Measurements from ENCODE around the gene GAB2. TPM values are rescaled to one million over a fixed set of nuclear protein-coding genes. Genes with fewer than 3 reads are reported as not detected.

GAB2 gene
- total RNA-seq, 2 experiments from 2014 or later = 1.2 to 1.3 TPM

DNA sequence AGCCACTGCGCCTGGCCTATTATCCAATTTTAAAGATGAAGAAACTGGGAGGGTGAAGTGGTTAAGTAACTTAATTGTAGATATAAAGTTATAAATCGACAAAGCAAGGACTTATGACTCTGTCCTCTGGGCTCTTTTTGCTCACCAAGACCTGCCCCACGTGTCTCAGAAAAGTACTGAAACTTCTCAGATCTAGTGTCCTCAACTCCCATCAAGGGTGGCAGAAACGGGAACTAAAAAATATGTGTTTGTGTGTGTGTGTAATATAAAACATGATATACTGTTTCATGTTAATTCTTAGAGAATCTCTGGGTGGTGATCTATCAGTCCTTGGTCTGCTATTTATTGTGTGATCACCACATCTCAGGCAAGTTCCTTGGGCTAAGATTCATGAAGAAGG, 104.9 kb downstream of the GAB2 start:
- ChIA-PET POLR2A (no interaction called here), CTCF (ENCODE audit: unreplicated experiment) (no interaction called here)
- no peak for TF ChIP-seq EZH2phosphoT487 (IDR thresholded peaks at IDR 0.05; ENCODE audit: borderline replicate concordance, low read depth, low read length)
- TF ChIP-seq, protein P1, sequence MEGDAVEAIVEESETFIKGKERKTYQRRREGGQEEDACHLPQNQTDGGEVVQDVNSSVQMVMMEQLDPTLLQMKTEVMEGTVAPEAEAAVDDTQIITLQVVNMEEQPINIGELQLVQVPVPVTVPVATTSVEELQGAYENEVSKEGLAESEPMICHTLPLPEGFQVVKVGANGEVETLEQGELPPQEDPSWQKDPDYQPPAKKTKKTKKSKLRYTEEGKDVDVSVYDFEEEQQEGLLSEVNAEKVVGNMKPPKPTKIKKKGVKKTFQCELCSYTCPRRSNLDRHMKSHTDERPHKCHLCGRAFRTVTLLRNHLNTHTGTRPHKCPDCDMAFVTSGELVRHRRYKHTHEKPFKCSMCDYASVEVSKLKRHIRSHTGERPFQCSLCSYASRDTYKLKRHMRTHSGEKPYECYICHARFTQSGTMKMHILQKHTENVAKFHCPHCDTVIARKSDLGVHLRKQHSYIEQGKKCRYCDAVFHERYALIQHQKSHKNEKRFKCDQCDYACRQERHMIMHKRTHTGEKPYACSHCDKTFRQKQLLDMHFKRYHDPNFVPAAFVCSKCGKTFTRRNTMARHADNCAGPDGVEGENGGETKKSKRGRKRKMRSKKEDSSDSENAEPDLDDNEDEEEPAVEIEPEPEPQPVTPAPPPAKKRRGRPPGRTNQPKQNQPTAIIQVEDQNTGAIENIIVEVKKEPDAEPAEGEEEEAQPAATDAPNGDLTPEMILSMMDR (conservative IDR thresholded peaks at IDR 0.05; ENCODE audit: low read length) = no peak
- H4K20me1 ChIP-seq (ENCODE audit: insufficient read depth, low read length) = no peaks in the 10 kb centered on the region
- no peak for DNase-seq (ENCODE audit: low spot score)
- no peaks in the 10 kb centered on the region for H3K79me2 ChIP-seq (ENCODE audit: insufficient read depth, low read depth, low read length)
- no peaks in the 10 kb centered on the region for H3K9me3 ChIP-seq (ENCODE audit: low read length)
- no peaks in the 10 kb centered on the region for H3K36me3 ChIP-seq (ENCODE audit: insufficient read depth, low read length)
- no peak overlapping the region for H3K4me2 ChIP-seq (ENCODE audit: low read length)
- H3K9me2 ChIP-seq (ENCODE audit: insufficient read depth, low read length) = no peaks in the 10 kb centered on the region
- no peak overlapping the region for H3K4me3 ChIP-seq (ENCODE audit: low read depth, low read length, poor library complexity, severe bottlenecking)
- no TSS peak for BruUV-seq (replicated peaks)
- no peak overlapping the region for H3K27ac ChIP-seq (ENCODE audit: low read depth, low read length, poor library complexity, severe bottlenecking)
- H2AFZ ChIP-seq (ENCODE audit: low read length) = no peak overlapping the region
- H3K4me1 ChIP-seq (ENCODE audit: insufficient read depth, low read length, poor library complexity, severe bottlenecking) = no peaks in the 10 kb centered on the region
- intact Hi-C loops (cut with micrococcal nuclease; ENCODE audit: unreplicated experiment) = no loop called here

DNA sequence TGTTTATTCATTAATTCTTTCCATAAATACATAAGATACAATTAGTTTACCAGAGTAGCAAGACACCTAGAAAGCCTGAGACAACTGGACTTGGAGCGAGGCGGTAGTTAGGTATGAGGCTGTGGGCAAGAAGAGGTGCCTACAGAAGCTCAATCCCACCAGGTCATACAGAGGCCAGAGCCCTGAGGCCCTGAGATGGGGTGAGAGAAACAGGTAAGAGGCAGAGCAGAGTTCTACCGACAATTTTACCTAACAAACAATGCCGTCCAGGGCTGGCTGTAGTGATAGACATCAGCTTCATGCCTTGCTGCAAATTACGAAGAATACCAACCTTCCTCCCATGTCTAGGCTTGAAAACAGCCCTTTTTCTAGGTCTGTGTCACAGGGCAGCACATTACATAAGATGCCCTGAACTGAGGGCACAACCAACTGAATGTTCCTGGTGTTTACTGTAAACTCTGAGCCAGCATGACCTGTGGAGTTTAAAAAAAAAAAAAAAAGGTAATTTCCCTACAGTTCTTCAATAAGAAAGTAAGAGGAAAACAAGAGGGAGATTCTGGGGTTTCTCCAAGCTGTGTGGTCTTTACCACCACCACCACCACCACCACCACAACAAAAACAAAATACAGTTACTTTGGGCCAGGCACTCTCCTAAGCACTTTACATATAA, 105.8 kb downstream of the GAB2 start:
- Histone ChIP-seq H2AFZ (ENCODE audit: low read length) (no peak overlapping the region), H3K4me3 (ENCODE audit: low read depth, low read length, poor library complexity, severe bottlenecking) (no peak overlapping the region), H3K4me1 (ENCODE audit: insufficient read depth, low read length, poor library complexity, severe bottlenecking) (no peaks in the 10 kb centered on the region), H3K36me3 (ENCODE audit: insufficient read depth, low read length) (no peaks in the 10 kb centered on the region), H3K9me3 (ENCODE audit: low read length) (no peaks in the 10 kb centered on the region), H3K79me2 (ENCODE audit: insufficient read depth, low read depth, low read length) (no peaks in the 10 kb centered on the region), H3K9me2 (ENCODE audit: insufficient read depth, low read length) (no peaks in the 10 kb centered on the region), H3K4me2 (ENCODE audit: low read length) (no peak overlapping the region), H4K20me1 (ENCODE audit: insufficient read depth, low read length) (no peaks in the 10 kb centered on the region), H3K27ac (ENCODE audit: low read depth, low read length, poor library complexity, severe bottlenecking) (no peak overlapping the region)
- POLR2A ChIA-PET = no interaction called here
- BruUV-seq (replicated peaks) = no TSS peak
- CTCF ChIA-PET (ENCODE audit: unreplicated experiment) = no interaction called here
- intact Hi-C loops (cut with micrococcal nuclease; ENCODE audit: unreplicated experiment) = no loop called here
- TF ChIP-seq, protein P1 (conservative IDR thresholded peaks at IDR 0.05; ENCODE audit: low read length) = no peak
- TF ChIP-seq EZH2phosphoT487 (IDR thresholded peaks at IDR 0.05; ENCODE audit: borderline replicate concordance, low read depth, low read length) = no peak
- no peak for DNase-seq (ENCODE audit: low spot score)

DNA sequence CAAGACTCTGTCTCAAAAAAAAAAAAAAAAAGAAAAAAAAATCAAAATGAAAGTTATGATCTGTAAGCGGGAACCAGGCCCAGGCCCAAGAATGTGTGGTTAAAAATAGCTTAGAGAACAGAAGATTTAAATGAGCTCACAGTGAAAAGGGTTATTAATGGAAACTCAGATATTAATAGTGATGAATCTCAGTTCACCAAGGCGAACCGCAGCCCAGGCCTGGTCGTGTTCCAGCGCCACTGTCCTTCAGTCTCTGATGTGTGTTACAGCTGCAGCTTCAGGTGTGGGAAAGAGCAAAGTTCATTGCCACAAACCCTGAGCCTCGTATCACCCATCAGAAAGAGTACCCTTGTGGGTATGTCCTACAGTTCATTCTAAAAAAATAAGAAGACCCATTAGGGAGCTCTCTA, 107.1 kb downstream of the GAB2 start:
- Histone ChIP-seq H3K9me2 (ENCODE audit: insufficient read depth, low read length) (no peaks in the 10 kb centered on the region), H3K36me3 (ENCODE audit: insufficient read depth, low read length) (no peaks in the 10 kb centered on the region), H3K4me3 (ENCODE audit: low read depth, low read length, poor library complexity, severe bottlenecking) (no peak overlapping the region), H3K27ac (ENCODE audit: low read depth, low read length, poor library complexity, severe bottlenecking) (no peak overlapping the region), H3K9me3 (ENCODE audit: low read length) (no peaks in the 10 kb centered on the region), H4K20me1 (ENCODE audit: insufficient read depth, low read length) (no peaks in the 10 kb centered on the region), H2AFZ (ENCODE audit: low read length) (no peak overlapping the region), H3K79me2 (ENCODE audit: insufficient read depth, low read depth, low read length) (no peaks in the 10 kb centered on the region), H3K4me2 (ENCODE audit: low read length) (no peak overlapping the region), H3K4me1 (ENCODE audit: insufficient read depth, low read length, poor library complexity, severe bottlenecking) (no peaks in the 10 kb centered on the region)
- DNase-seq (ENCODE audit: low spot score) = no peak
- POLR2A ChIA-PET = interaction anchor here (0.5 to 0.7 kb wide), 6 partner anchors 24 to 493 kb away, joined by 3 to 5 read pairs (median 3); no protein-coding TSS in a partner anchor
- CTCF ChIA-PET (ENCODE audit: unreplicated experiment) = no interaction called here
- intact Hi-C loops (cut with micrococcal nuclease; ENCODE audit: unreplicated experiment) = no loop called here
- BruUV-seq (replicated peaks) = no TSS peak
- TF ChIP-seq, protein P1 (conservative IDR thresholded peaks at IDR 0.05; ENCODE audit: low read length) = no peak
- no peak for TF ChIP-seq EZH2phosphoT487 (IDR thresholded peaks at IDR 0.05; ENCODE audit: borderline replicate concordance, low read depth, low read length)
